H9 (cell line): ENCODE data around the gene CTSW. TPM values are rescaled to one million over a fixed set of nuclear protein-coding genes. Genes with fewer than 3 reads are reported as not detected.
A peak's percentile ranks its signal among the peaks of the same experiment; 100 is the strongest.

Experiments
- DNase-seq: peaks from one replicate; pipeline ENCODE4 v3.0.0-alpha.2; 2017
- H2AFZ ChIP-seq: one replicate; pipeline ENCODE4 v1.6.1; 2013; ENCODE audit warnings: mild to moderate bottlenecking, low read length, control low read depth, moderate library complexity
- H2AK5ac ChIP-seq: 2 replicates; pipeline ENCODE4 v1.6.1; 2013; ENCODE audit warnings: low read length, control low read depth, mixed read lengths; ENCODE audit not compliant: insufficient read length
- H2BK120ac ChIP-seq: one replicate; pipeline ENCODE4 v1.6.1; 2013; ENCODE audit warnings: low read depth, mild to moderate bottlenecking, low read length, control low read depth, inconsistent platforms; ENCODE audit not compliant: poor library complexity, severe bottlenecking
- H2BK12ac ChIP-seq: 2 replicates; pipeline ENCODE4 v1.6.1; 2013; ENCODE audit warnings: low read length, control low read depth, mixed read lengths, low read depth; ENCODE audit not compliant: insufficient read length
- H2BK15ac ChIP-seq: 2 replicates; pipeline ENCODE4 v1.6.1; 2013; ENCODE audit warnings: low read depth, low read length, control low read depth
- H2BK20ac ChIP-seq: one replicate; pipeline ENCODE4 v1.6.1; 2013; ENCODE audit warnings: low read depth, mild to moderate bottlenecking, low read length, control low read depth, inconsistent platforms; ENCODE audit not compliant: poor library complexity, severe bottlenecking
- H2BK5ac ChIP-seq: 2 replicates; pipeline ENCODE4 v1.6.1; 2013; ENCODE audit warnings: low read length, control low read depth, mixed read lengths; ENCODE audit not compliant: insufficient read length
- H3K14ac ChIP-seq: 2 replicates; pipeline ENCODE4 v1.6.1; 2013; ENCODE audit warnings: low read length, control low read depth; ENCODE audit not compliant: insufficient read depth
- H3K18ac ChIP-seq: 2 replicates; pipeline ENCODE4 v1.6.1; 2013; ENCODE audit warnings: low read depth, mild to moderate bottlenecking, mixed read lengths, low read length, control low read depth; ENCODE audit not compliant: insufficient read length
- H3K23ac ChIP-seq: 2 replicates; pipeline ENCODE4 v1.6.1; 2013; ENCODE audit warnings: low read length, control low read depth, mixed read lengths, low read depth; ENCODE audit not compliant: insufficient read length
- H3K23me2 ChIP-seq: 2 replicates; pipeline ENCODE4 v1.6.1; 2013; ENCODE audit warnings: low read depth, mild to moderate bottlenecking, mixed read lengths, low read length, control low read depth; ENCODE audit not compliant: insufficient read length, poor library complexity, severe bottlenecking
- H3K27ac ChIP-seq: 2 replicates; pipeline ENCODE4 v1.5.1; 2013; ENCODE audit warnings: low read length, control low read depth, mixed read lengths, low read depth; ENCODE audit not compliant: insufficient read length
- H3K27me3 ChIP-seq: 2 replicates; pipeline ENCODE4 v1.6.1; 2013; ENCODE audit warnings: low read length, control low read depth, inconsistent platforms; ENCODE audit not compliant: insufficient read depth
- H3K4ac ChIP-seq: 2 replicates; pipeline ENCODE4 v1.6.1; 2013; ENCODE audit warnings: low read depth, mild to moderate bottlenecking, control low read depth, inconsistent platforms, low read length, moderate library complexity
- H3K4me1 ChIP-seq: 2 replicates; pipeline ENCODE4 v1.6.1; 2013; ENCODE audit warnings: low read length, control low read depth, inconsistent platforms; ENCODE audit not compliant: insufficient read depth
- H3K4me2 ChIP-seq: 2 replicates; pipeline ENCODE4 v1.6.1; 2013; ENCODE audit warnings: low read length, control low read depth, mixed read lengths; ENCODE audit not compliant: insufficient read length, insufficient read depth
- H3K56ac ChIP-seq: 2 replicates; pipeline ENCODE4 v1.6.1; 2013; ENCODE audit warnings: low read depth, mild to moderate bottlenecking, mixed read lengths, low read length, control low read depth; ENCODE audit not compliant: insufficient read length
- H3K79me1 ChIP-seq: 2 replicates; pipeline ENCODE4 v1.6.1; 2013; ENCODE audit warnings: low read depth, mild to moderate bottlenecking, moderate library complexity, low read length, control low read depth, inconsistent platforms; ENCODE audit not compliant: insufficient read depth, poor library complexity, severe bottlenecking
- H3K79me2 ChIP-seq: 2 replicates; pipeline ENCODE4 v1.6.1; 2013; ENCODE audit warnings: low read length, control low read depth, inconsistent platforms; ENCODE audit not compliant: insufficient read depth
- H3K9ac ChIP-seq: 2 replicates; pipeline ENCODE4 v1.6.1; 2013; ENCODE audit warnings: low read length, control low read depth, mixed read lengths; ENCODE audit not compliant: insufficient read length; ENCODE audit errors: extremely low read depth
- H3K9me3 ChIP-seq: one replicate; pipeline ENCODE4 v1.6.1; 2013; ENCODE audit warnings: low read depth, low read length, inconsistent platforms; ENCODE audit not compliant: control insufficient read depth
- H3T11ph ChIP-seq: one replicate; pipeline ENCODE4 v1.6.1; 2013; ENCODE audit warnings: mild to moderate bottlenecking, low read length, control low read depth, inconsistent platforms
- H4K20me1 ChIP-seq: one replicate; pipeline ENCODE4 v1.6.1; 2013; ENCODE audit not compliant: control insufficient read depth, insufficient read length, insufficient read depth
- H4K5ac ChIP-seq: 2 replicates; pipeline ENCODE4 v1.6.1; 2013; ENCODE audit warnings: low read depth, mild to moderate bottlenecking, mixed read lengths, low read length, control low read depth; ENCODE audit not compliant: insufficient read length
- H4K8ac ChIP-seq: replicated peaks from 2 replicates; pipeline ENCODE4 v1.6.1; 2013; ENCODE audit warnings: low read length, control low read depth, mixed read lengths, low read depth; ENCODE audit not compliant: insufficient read length
- H4K91ac ChIP-seq: 2 replicates; pipeline ENCODE4 v1.6.1; 2013; ENCODE audit warnings: low read depth, mild to moderate bottlenecking, moderate library complexity, mixed read lengths, low read length, control low read depth; ENCODE audit not compliant: insufficient read length
- H3K27ac Mint-ChIP-seq, 3 experiments: 2 replicates in 2 of 3; 3 replicates in 1 of 3; pipeline ENCODE4 v1.8.0; 2020 to 2021; ENCODE audit warnings: mixed read lengths in 3 of 3, mild to moderate bottlenecking in 1 of 3, moderate library complexity in 1 of 3
- H3K27me3 Mint-ChIP-seq: 2 replicates; pipeline ENCODE4 v1.8.0; 2021; ENCODE audit warnings: low read depth, mild to moderate bottlenecking, moderate library complexity, mixed read lengths
- H3K36me3 Mint-ChIP-seq, 3 experiments: 2 replicates in 2 of 3; 3 replicates in 1 of 3; pipeline ENCODE4 v1.8.0; 2020 to 2021; ENCODE audit warnings: low read depth in 3 of 3, mixed read lengths in 3 of 3; ENCODE audit not compliant: insufficient read depth in 1 of 3
- H3K4me1 Mint-ChIP-seq, 2 experiments: 2 replicates each; pipeline ENCODE4 v1.8.0; 2020; ENCODE audit warnings: mixed read lengths in 2 of 2
- H3K4me3 Mint-ChIP-seq, 2 experiments: 2 replicates in 1 of 2; 3 replicates in 1 of 2; pipeline ENCODE4 v1.8.0; 2020 to 2021; ENCODE audit warnings: mild to moderate bottlenecking in 2 of 2, mixed read lengths in 2 of 2, moderate library complexity in 1 of 2
- H3K9me3 Mint-ChIP-seq, 2 experiments: 2 replicates in 1 of 2; 3 replicates in 1 of 2; pipeline ENCODE4 v1.8.0; 2020; ENCODE audit warnings: mild to moderate bottlenecking in 2 of 2, mixed read lengths in 2 of 2, moderate library complexity in 1 of 2
- CTCF ChIP-seq: fragments of 200-600 bp; sonication (generic); conservative IDR thresholded peaks from 3 replicates; pipeline ENCODE4 v1.8.0; 2021; ENCODE audit warnings: antibody characterized with exemption, mild to moderate bottlenecking
- WGBS: extraction: QIAGEN DNeasy Blood & Tissue Kit; methylation state at CpG from one replicate; pipeline ENCODE4 v1.1.7; 2013; ENCODE audit warnings: missing lambda C conversion rate, low lambda C conversion rate, mixed read lengths; ENCODE audit not compliant: insufficient read length; ENCODE audit errors: extremely low coverage; 5-methylcytosine and 5-hydroxymethylcytosine counted together
- total RNA-seq: library from RNA; stranded (reverse); gene quantifications from 2 replicates; pipeline ENCODE4 v1.2.1, GENCODE V29; 2021

The CTSW gene
- total RNA-seq, 1 experiment from 2014 or later = not detected

- Histone ChIP-seq H3K4me2 (peak within 1 kb of the TSS; percentile 91), H3K18ac (peak within 1 kb of the TSS; percentile 36), H3K79me2 (no peaks in the 10 kb centered on the region), H4K20me1 (no peaks in the 10 kb centered on the region), H3K23me2 (peaks cover 8% of the 10 kb centered on the region), H2BK12ac (no peak within 1 kb of the TSS), H3K9ac (no peak within 1 kb of the TSS), H2BK120ac (no peak within 1 kb of the TSS), H2BK5ac (no peak within 1 kb of the TSS), H3K56ac (no peak within 1 kb of the TSS), H2BK20ac (no peak within 1 kb of the TSS), H2AK5ac (no peak within 1 kb of the TSS), H4K8ac (no peak within 1 kb of the TSS), H3K23ac (no peak within 1 kb of the TSS), H3T11ph (no peak within 1 kb of the TSS), H3K27ac (no peak within 1 kb of the TSS), H4K91ac (no peak within 1 kb of the TSS), H3K9me3 (no peaks in the 10 kb centered on the region), H3K4ac (no peak within 1 kb of the TSS), H3K4me1 (no peaks in the 10 kb centered on the region), H2BK15ac (no peak within 1 kb of the TSS), H3K79me1 (no peaks in the 10 kb centered on the region), H3K14ac (no peak within 1 kb of the TSS), H2AFZ (no peak within 1 kb of the TSS), H3K27me3 (peaks cover 3% of the 10 kb centered on the region; the same call in 1 of the 2 replicates), H4K5ac (no peak within 1 kb of the TSS)
- Mint-ChIP-seq H3K4me1 (peaks cover 10 to 11% of the 10 kb centered on the region in 2 experiments), H3K27ac (peak within 1 kb of the TSS in 1 of 3 experiments; percentile 45; a peak in 3 of 7 replicates), H3K9me3 (no peaks in the 10 kb centered on the region; a peak in 2 of 5 replicates), H3K36me3 (no peaks in the 10 kb centered on the region), H3K27me3 (peaks cover 17% of the 10 kb centered on the region), H3K4me3 (peak within 1 kb of the TSS; percentile 76 to 90)
- no peak for TF ChIP-seq CTCF
- WGBS = no CpG with 5 or more reads among the region's 69 CpGs
- no peak for DNase-seq
Observed at GRCh38 chr11:65872586-65873317, 6.9 kb upstream of the CTSW start, which contains the start of gene EFEMP2. TSS of gene EFEMP2 (minus strand) at chr11:65872800. CDS start at chr11:65872354, 446 bp downstream.
